Colonic mucosa (tissue), 4 donors: ENCODE data around the gene LCLAT1. TPM values are rescaled to one million over a fixed set of nuclear protein-coding genes. Genes with fewer than 3 reads are reported as not detected.

Experiments
- DNase-seq: peaks from one replicate; pipeline ENCODE4 v3.0.0-alpha.2; 2020
- H3K27ac ChIP-seq: fragments of 200-600 bp; one replicate; pipeline ENCODE4 v1.8.0; 2021
- H3K27me3 ChIP-seq: fragments of 200-600 bp; one replicate; pipeline ENCODE4 v1.8.0; 2021
- H3K36me3 ChIP-seq: fragments of 200-600 bp; one replicate; pipeline ENCODE4 v1.8.0; 2021
- H3K4me1 ChIP-seq: fragments of 200-600 bp; one replicate; pipeline ENCODE4 v1.8.0; 2021; ENCODE audit warnings: mild to moderate bottlenecking
- H3K4me3 ChIP-seq: fragments of 200-600 bp; one replicate; pipeline ENCODE4 v1.8.0; 2021
- H3K9ac ChIP-seq, 2 donors: one replicate each; pipeline ENCODE4 v1.7.0; 2013; ENCODE audit warnings: control low read depth in 2 of 2, low read depth in 2 of 2, low read length in 2 of 2
- H3K9me3 ChIP-seq: fragments of 200-600 bp; one replicate; pipeline ENCODE4 v1.8.0; 2021
- CTCF ChIP-seq: fragments of 200-600 bp; IDR thresholded peaks from one replicate; pipeline ENCODE4 v1.8.0; 2022; ENCODE audit warnings: antibody characterized with exemption, mild to moderate bottlenecking
- intact Hi-C: fragments of 100-400 bp; cut with DNase I; formaldehyde crosslinking; loops from one replicate; pipeline ENCODE4 v1.14.1; 2022
- total RNA-seq, 2 donors: library from RNA; stranded (reverse); fragmentation: NEBNext Ultra II Directional in 1 of 2; extraction: Animal tissue kit (Norgen Biotek cat#: 25700) in 1 of 2; gene quantifications; one replicate each; pipeline ENCODE4 v1.2.1, GENCODE V29; 2021
- donor health status: healthy.
- donor health status: DM: no; HTN: no; CAD: no.
- donor health status: DM: no; HTN: no; CAD: no.

The LCLAT1 gene
- total RNA-seq, 2 donors from 2014 or later = 20.0 to 25.5 TPM

- Histone ChIP-seq H3K4me1 (no peaks in the 10 kb centered on the region), H3K9ac (no peak overlapping the region), H3K27me3 (no peaks in the 10 kb centered on the region), H3K9me3 (no peaks in the 10 kb centered on the region), H3K27ac (peak overlapping the region; percentile 26), H3K36me3 (no peaks in the 10 kb centered on the region), H3K4me3 (no peak overlapping the region)
- no peak for DNase-seq
- TF ChIP-seq CTCF = no peak
- intact Hi-C loops = no loop called here
Observed at GRCh38 chr2:30482011-30482410, 35.0 kb downstream of the LCLAT1 start.

GRCh38 chr2:30484145-30484544 lies 37.1 kb downstream of the LCLAT1 start:
- no peak for DNase-seq
- H3K4me1 ChIP-seq = no peaks in the 10 kb centered on the region
- no peak for TF ChIP-seq CTCF

GRCh38 chr2:30484995-30485394 lies 37.9 kb downstream of the LCLAT1 start:
- Histone ChIP-seq H3K9ac (no peak overlapping the region), H3K27ac (no peak overlapping the region), H3K36me3 (no peaks in the 10 kb centered on the region), H3K9me3 (no peaks in the 10 kb centered on the region), H3K27me3 (no peaks in the 10 kb centered on the region), H3K4me1 (no peaks in the 10 kb centered on the region), H3K4me3 (no peak overlapping the region)
- DNase-seq = no peak
- intact Hi-C loops = no loop called here
- TF ChIP-seq CTCF = no peak

More at GRCh38 chr2:30484145-30484544, 37.1 kb downstream of the LCLAT1 start:
- H3K36me3 ChIP-seq = no peaks in the 10 kb centered on the region
- H3K27ac ChIP-seq = no peak overlapping the region
- no peak overlapping the region for H3K4me3 ChIP-seq
- H3K27me3 ChIP-seq = no peaks in the 10 kb centered on the region
- intact Hi-C loops = no loop called here
- H3K9ac ChIP-seq = no peak overlapping the region
- H3K9me3 ChIP-seq = no peaks in the 10 kb centered on the region

GRCh38 chr2:30486655-30487054 lies 39.6 kb downstream of the LCLAT1 start:
- TF ChIP-seq CTCF = no peak
- no peaks in the 10 kb centered on the region for H3K9me3 ChIP-seq
- no peak for DNase-seq
- no peak overlapping the region for H3K9ac ChIP-seq
- no peak overlapping the region for H3K4me3 ChIP-seq
- no peaks in the 10 kb centered on the region for H3K27me3 ChIP-seq
- no peak overlapping the region for H3K27ac ChIP-seq
- no peaks in the 10 kb centered on the region for H3K4me1 ChIP-seq
- intact Hi-C loops = no loop called here
- H3K36me3 ChIP-seq = no peaks in the 10 kb centered on the region

DNA sequence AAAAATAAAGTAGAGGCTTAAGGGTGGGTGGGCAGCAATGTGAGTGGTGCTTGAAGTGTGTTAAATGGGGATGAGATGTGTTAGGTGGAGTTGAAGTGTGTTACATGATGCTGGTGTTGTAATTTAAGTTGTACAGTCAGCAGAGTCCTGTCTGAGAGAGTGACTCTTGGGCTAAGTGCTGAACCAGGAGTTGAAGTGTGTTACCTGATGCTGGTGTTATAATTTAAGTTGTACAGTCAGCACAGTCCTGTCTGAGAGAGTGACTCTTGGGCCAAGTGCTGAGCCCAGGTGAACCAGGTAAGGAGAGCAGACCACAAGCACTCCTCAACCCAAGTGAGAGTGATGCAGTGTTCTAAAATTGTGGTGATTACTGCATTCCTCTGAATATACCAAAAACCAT lies 40.6 kb downstream of the LCLAT1 start:
- TF ChIP-seq CTCF = no peak
- Histone ChIP-seq H3K9ac (no peak overlapping the region), H3K27me3 (no peaks in the 10 kb centered on the region), H3K4me3 (no peak overlapping the region), H3K27ac (no peak overlapping the region), H3K4me1 (no peaks in the 10 kb centered on the region), H3K36me3 (no peaks in the 10 kb centered on the region), H3K9me3 (no peaks in the 10 kb centered on the region)
- intact Hi-C loops = no loop called here
- no peak for DNase-seq
